ENCODE measurements around the gene MARK1. TPM values are rescaled to one million over a fixed set of nuclear protein-coding genes. Genes with fewer than 3 reads are reported as not detected.

MARK1 gene
- total and polyA plus RNA-seq, 9 donors: 6.5 to 15.3 (median 11.7) TPM

DNA sequence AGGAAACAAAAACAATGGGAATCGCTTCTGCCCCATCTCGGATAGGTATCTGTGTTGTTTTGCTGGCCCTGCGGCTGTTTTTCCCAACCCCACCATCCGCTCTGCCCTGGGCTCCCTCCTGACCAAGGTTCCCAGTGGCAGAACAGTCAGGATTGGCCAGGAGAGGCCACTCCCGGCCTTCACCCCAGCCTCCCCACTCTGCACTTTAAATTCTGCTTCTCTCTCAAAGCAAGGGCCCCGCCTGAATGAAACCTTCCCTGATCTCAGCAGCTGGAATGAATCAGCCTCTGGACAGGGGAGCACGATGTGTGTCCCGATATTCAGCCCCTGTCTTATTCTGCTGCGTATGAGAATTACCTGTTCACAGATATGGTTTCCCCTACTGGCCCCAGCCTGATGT is 178.5 kb downstream of the MARK1 start:
- no peak for DNase-seq
- H3K9me3 ChIP-seq (replicated peaks; ENCODE audit: control insufficient read depth, low read depth, low read length): no peaks in the 10 kb centered on the region
- no peaks in the 10 kb centered on the region for H3K4me1 ChIP-seq (ENCODE audit: control insufficient read depth, insufficient read depth, low read length)
- 26% methylated on average over 8 of the region's 9 CpGs for WGBS (ENCODE audit: insufficient coverage)
- H3K36me3 ChIP-seq (ENCODE audit: control insufficient read depth, insufficient read depth, low read length): no peaks in the 10 kb centered on the region
- H3K4me3 ChIP-seq (ENCODE audit: low read length): no peak overlapping the region
- peaks cover 4% of the 10 kb centered on the region for H3K27me3 ChIP-seq (ENCODE audit: control insufficient read depth, insufficient read depth, low read length)
- no peak overlapping the region for H3K27ac ChIP-seq (ENCODE audit: low read length)

DNA sequence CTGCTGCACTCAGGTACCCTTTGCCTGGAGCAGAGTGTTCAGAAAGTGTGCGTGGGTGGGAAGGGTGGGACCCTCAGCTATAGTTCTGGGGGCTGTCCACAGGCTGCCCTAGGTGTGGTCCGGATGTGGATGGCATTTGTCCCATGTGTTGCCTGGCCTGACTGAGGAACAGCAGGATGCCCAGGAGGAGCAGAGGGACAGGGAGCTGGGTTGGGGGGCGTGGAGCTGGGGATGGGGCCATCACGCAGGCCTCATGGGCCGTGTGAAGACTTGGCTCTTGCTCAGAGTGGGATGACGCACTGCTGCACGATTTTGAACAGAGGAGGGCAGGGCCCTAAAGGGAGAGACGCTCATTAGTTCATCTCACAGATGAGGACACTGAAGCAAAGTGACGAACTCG is 179.2 kb downstream of the MARK1 start:
- no peaks in the 10 kb centered on the region for H3K4me1 ChIP-seq (ENCODE audit: control insufficient read depth, insufficient read depth, low read length)
- no peak for DNase-seq
- WGBS (ENCODE audit: insufficient coverage): 79% methylated on average over 7 of the region's 10 CpGs

DNA sequence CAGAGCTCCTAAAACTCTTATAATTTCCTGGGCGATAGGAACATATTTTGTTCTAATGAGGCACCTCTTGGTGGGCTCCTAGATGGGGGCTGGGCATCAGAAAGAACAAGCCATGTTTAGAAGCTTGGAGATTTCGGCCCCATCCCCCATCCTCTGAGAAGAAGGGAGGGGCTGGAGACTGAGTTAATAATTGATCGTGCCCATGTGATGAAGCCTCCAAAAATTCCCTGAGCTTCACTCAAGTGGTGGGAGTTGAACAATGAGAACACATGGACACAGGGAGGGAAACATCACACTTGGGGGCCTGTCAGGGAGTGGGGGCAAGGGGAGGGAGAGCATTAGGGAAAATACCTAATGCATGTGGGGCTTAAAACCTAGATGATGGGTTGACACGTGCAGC is 180.3 kb downstream of the MARK1 start:
- no peak overlapping the region for H3K27ac ChIP-seq (ENCODE audit: low read length)
- H3K9me3 ChIP-seq (replicated peaks; ENCODE audit: control insufficient read depth, low read depth, low read length): no peaks in the 10 kb centered on the region
- no peak overlapping the region for H3K4me3 ChIP-seq (ENCODE audit: low read length)
- H3K4me1 ChIP-seq (ENCODE audit: control insufficient read depth, insufficient read depth, low read length): no peaks in the 10 kb centered on the region
- no peak for DNase-seq
- 83% methylated on average over 1 of the region's 4 CpGs for WGBS (ENCODE audit: insufficient coverage)
- no peaks in the 10 kb centered on the region for H3K36me3 ChIP-seq (ENCODE audit: control insufficient read depth, insufficient read depth, low read length)
- H3K27me3 ChIP-seq (ENCODE audit: control insufficient read depth, insufficient read depth, low read length): peaks cover 2% of the 10 kb centered on the region

More for the DNA sequence above, 179.2 kb downstream of the MARK1 start:
- no peaks in the 10 kb centered on the region for H3K9me3 ChIP-seq (replicated peaks; ENCODE audit: control insufficient read depth, low read depth, low read length)
- H3K4me3 ChIP-seq (ENCODE audit: low read length): no peak overlapping the region
- H3K27ac ChIP-seq (ENCODE audit: low read length): no peak overlapping the region
- peaks cover 4% of the 10 kb centered on the region for H3K27me3 ChIP-seq (ENCODE audit: control insufficient read depth, insufficient read depth, low read length)
- no peaks in the 10 kb centered on the region for H3K36me3 ChIP-seq (ENCODE audit: control insufficient read depth, insufficient read depth, low read length)

DNA sequence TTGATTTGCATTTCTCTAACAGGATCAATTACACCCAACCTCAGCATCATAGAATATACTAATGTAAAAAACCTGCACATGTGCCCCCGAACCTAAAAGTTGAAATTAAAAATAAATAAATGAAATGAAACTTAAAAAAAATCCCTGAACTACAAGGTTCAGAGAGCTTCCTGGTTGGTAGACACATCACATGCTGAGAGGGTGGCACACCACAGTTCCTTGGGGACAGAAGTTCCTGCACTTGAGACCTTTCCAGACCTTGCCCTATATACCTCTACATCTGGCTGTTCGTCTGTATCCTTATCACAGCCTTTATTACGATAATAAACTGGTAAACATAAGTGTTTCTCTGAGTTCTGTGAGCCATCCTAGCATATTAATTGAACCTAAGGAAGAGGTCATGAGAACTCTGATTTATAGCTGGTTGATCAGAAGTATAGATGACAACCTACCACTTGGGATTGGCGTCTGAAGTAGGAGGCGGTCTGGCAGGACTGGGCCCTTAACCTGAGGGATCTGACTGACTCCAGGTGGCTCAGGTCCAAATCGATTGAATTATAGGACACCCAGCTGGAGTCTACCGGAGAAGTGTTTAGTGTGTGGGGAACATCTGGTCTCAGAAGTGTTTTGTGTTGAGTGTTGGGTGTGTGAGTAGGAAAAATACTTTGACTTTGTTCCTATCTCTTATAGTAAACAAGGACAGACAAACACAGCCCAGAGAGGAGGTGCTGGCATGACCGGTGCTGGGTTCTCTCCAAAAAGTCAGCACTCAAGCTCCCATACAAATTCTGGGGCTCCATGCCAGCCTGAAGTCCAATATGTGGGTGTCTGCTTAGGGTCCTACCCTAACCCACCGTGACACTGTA is 181.2 kb downstream of the MARK1 start:
- no peak overlapping the region for H3K27ac ChIP-seq (ENCODE audit: low read length)
- no peaks in the 10 kb centered on the region for H3K27me3 ChIP-seq (ENCODE audit: control insufficient read depth, insufficient read depth, low read length)
- no peak for DNase-seq
- H3K36me3 ChIP-seq (ENCODE audit: control insufficient read depth, insufficient read depth, low read length): no peaks in the 10 kb centered on the region
- WGBS (ENCODE audit: insufficient coverage): 58% methylated on average over 2 of the region's 9 CpGs
- H3K9me3 ChIP-seq (replicated peaks; ENCODE audit: control insufficient read depth, low read depth, low read length): no peaks in the 10 kb centered on the region
- no peaks in the 10 kb centered on the region for H3K4me1 ChIP-seq (ENCODE audit: control insufficient read depth, insufficient read depth, low read length)
- no peak overlapping the region for H3K4me3 ChIP-seq (ENCODE audit: low read length)

DNA sequence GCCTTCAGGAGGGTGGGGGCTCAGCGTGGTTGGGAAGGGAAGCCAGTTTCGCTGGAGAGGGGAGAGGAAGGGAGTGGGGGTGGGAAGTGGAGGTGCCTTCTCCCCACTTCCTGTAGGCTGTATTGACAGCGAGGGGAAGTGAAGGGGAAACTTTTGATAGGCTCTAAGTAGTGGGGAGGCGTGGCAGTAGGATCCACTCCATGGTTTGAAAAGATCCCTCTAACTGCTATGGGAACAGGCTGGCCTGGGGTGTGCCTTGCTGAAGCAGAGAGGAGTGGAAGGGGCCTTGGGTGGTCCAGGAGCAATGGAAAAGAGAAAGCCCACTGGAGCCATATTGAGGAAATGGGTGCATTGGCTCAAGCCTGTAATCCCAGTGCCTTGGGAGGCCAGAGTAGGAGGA is 182.4 kb downstream of the MARK1 start:
- Histone ChIP-seq H3K27me3 (ENCODE audit: control insufficient read depth, insufficient read depth, low read length) (no peaks in the 10 kb centered on the region), H3K9me3 (replicated peaks; ENCODE audit: control insufficient read depth, low read depth, low read length) (no peaks in the 10 kb centered on the region), H3K36me3 (ENCODE audit: control insufficient read depth, insufficient read depth, low read length) (no peaks in the 10 kb centered on the region), H3K4me3 (ENCODE audit: low read length) (no peak overlapping the region), H3K4me1 (ENCODE audit: control insufficient read depth, insufficient read depth, low read length) (no peaks in the 10 kb centered on the region), H3K27ac (ENCODE audit: low read length) (no peak overlapping the region)
- 66% methylated on average over 2 of the region's 4 CpGs for whole genome bisulfite sequencing (ENCODE audit: insufficient coverage)
- no peak for DNase-seq

DNA sequence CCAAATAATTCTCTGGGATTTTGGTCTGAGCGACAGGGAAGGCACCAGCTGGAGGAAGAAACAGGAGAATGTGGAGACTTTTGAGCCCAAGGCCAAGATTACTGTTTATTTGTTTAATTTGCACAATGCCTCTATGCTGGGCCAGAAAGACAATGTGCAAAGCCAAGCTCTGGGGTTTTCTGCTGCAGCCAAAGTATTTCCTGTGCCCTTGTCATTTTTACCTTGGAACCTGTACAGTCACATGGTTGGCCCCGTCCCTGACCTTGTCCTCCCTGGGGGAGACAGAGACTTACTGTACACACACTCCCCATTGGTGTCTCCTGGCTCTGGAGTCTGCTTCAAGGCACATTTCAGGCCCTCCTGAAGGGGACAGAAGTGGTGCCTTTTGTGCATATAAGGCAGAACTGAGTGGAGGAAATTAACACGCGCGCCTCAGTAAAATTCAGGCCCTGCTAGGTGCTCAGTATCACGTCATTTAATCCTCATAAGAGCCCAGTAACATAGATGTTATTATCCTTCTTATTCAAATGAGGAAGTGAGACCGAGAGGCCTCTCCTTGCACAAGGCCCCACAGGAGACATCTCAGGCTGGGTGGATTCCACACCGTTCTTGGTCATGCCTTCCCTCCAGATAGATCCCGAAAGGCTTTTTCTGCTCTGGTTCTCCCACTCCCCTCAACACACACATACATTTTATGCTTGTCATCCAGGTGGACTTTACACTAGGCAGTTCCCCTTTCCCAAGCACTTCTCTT is 183.3 kb downstream of the MARK1 start:
- no peak overlapping the region for H3K27ac ChIP-seq (ENCODE audit: low read length)
- no peaks in the 10 kb centered on the region for H3K27me3 ChIP-seq (ENCODE audit: control insufficient read depth, insufficient read depth, low read length)
- no peaks in the 10 kb centered on the region for H3K4me1 ChIP-seq (ENCODE audit: control insufficient read depth, insufficient read depth, low read length)
- DNase-seq: no peak
- H3K9me3 ChIP-seq (replicated peaks; ENCODE audit: control insufficient read depth, low read depth, low read length): peaks cover 1% of the 10 kb centered on the region
- H3K36me3 ChIP-seq (ENCODE audit: control insufficient read depth, insufficient read depth, low read length): no peaks in the 10 kb centered on the region
- H3K4me3 ChIP-seq (ENCODE audit: low read length): no peak overlapping the region
- WGBS (ENCODE audit: insufficient coverage): 45% methylated on average over 5 of the region's 9 CpGs

Other genes starting within 250 kb of the MARK1 start
- gene C1orf115, start 162.2 kb downstream of the MARK1 start, total RNA-seq: 11.1 TPM
- 10 to 100 TPM; 10.4 to 18.8 (median 12.2) TPM for gene C1orf115, start 162.2 kb downstream of the MARK1 start, polyA plus RNA-seq (ENCODE audit: insufficient read depth in 1 of 8, insufficient read length in 8 of 8, low replicate concordance in 1 of 8)
- 7.0 TPM for gene MTARC2, start 220.2 kb downstream of the MARK1 start, total RNA-seq
- gene MTARC2, start 220.2 kb downstream of the MARK1 start, polyA plus RNA-seq (ENCODE audit: insufficient read depth in 1 of 8, insufficient read length in 8 of 8, low replicate concordance in 1 of 8): 10 to 100 TPM; 13.3 to 21.4 (median 16.4) TPM